Measurements from ENCODE around the gene GTF2E1.

- no peak for TF ChIP-seq POLR2AphosphoS5 (IDR thresholded peaks at IDR 0.05)
- no peak for TF ChIP-seq CTCF (IDR thresholded peaks at IDR 0.05)
- TF ChIP-seq EP300 (IDR thresholded peaks at IDR 0.05): no peak
These were observed 48.9 kb upstream of the GTF2E1 start for GRCh38 chr3:120693439-120694171.

Measured in gastroesophageal sphincter (tissue), 3 donors.